GM12892 (cell line): ENCODE results near the gene ZNF408.

Experiments used
- POLR2A ChIP-seq: IDR thresholded peaks from 2 replicates; pipeline ENCODE4 v1.6.1; 2011; ENCODE audit warnings: low read depth, low read length, control low read depth
- POLR2AphosphoS5 ChIP-seq: IDR thresholded peaks from 2 replicates; pipeline ENCODE4 v1.6.1; 2011; ENCODE audit warnings: low read depth, low read length, control low read depth

GRCh38 chr11:46666516-46666915, 34.3 kb upstream of the ZNF408 start:
- TF ChIP-seq POLR2A (no peak), POLR2AphosphoS5 (no peak)
